ENCODE data around the gene YBX3. TPM values are rescaled to one million over a fixed set of nuclear protein-coding genes. Genes with fewer than 3 reads are reported as not detected.

Gene YBX3
- total RNA-seq, 1 experiment from 2014 or later, result 312 TPM

DNA sequence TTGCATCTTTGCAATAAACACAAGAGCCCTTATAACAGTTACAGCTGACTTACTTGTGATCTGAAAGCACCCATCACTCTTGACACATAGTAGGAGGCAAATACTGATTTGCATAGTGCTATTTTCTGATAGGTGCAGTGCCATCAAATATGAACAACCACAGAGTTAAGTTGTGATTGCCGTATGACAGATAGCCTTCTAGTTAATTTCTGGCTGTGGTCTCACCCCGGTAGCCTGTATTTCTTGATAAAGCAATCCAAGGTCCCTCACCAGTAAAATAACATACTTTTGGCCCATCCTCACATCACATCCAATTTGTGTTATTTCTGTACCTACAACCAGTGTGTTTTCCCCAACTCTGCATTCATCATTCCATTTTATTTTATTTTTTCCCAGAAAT lies 26.0 kb downstream of the YBX3 start:
- no peak for DNase-seq
- BruUV-seq (replicated peaks), result no TSS peak
- Mint-ChIP-seq H3K9me3 (ENCODE audit: low read depth, unreplicated experiment) (no peaks in the 10 kb centered on the region), H3K36me3 (ENCODE audit: insufficient read depth, unreplicated experiment) (peaks cover 75% of the 10 kb centered on the region), H3K27ac (ENCODE audit: unreplicated experiment) (no peak overlapping the region), H3K27me3 (ENCODE audit: unreplicated experiment) (no peaks in the 10 kb centered on the region), H3K4me1 (ENCODE audit: low read depth, unreplicated experiment) (no peaks in the 10 kb centered on the region), H3K4me3 (ENCODE audit: low read depth, unreplicated experiment) (no peak overlapping the region)
- TF ChIP-seq, protein P1, sequence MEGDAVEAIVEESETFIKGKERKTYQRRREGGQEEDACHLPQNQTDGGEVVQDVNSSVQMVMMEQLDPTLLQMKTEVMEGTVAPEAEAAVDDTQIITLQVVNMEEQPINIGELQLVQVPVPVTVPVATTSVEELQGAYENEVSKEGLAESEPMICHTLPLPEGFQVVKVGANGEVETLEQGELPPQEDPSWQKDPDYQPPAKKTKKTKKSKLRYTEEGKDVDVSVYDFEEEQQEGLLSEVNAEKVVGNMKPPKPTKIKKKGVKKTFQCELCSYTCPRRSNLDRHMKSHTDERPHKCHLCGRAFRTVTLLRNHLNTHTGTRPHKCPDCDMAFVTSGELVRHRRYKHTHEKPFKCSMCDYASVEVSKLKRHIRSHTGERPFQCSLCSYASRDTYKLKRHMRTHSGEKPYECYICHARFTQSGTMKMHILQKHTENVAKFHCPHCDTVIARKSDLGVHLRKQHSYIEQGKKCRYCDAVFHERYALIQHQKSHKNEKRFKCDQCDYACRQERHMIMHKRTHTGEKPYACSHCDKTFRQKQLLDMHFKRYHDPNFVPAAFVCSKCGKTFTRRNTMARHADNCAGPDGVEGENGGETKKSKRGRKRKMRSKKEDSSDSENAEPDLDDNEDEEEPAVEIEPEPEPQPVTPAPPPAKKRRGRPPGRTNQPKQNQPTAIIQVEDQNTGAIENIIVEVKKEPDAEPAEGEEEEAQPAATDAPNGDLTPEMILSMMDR (IDR thresholded peaks at IDR 0.05; ENCODE audit: unreplicated experiment), result no peak
- CTCF ChIA-PET, result no interaction called here
- intact Hi-C loops (cut with micrococcal nuclease; ENCODE audit: unreplicated experiment), result no loop called here

DNA sequence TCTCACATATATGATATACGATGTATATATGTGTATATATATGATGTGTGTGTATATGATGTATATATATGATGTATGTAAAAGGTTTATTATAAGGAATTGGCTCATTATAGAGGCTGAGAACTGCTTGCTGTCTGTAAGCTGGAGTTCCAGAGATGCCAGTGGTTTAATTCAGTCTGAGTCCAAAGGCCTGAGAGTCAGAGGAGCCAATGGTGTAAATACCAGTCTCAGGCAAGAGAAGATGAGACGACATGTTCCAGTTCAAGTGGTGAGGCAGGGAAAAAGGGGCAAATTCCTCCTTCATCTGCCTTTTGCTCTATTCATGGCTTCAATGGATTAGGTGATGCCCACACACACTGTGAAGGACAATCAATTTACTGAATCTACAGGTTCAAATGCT lies 32.2 kb downstream of the YBX3 start:
- TF ChIP-seq, protein P1 (IDR thresholded peaks at IDR 0.05; ENCODE audit: unreplicated experiment), result no peak
- H3K9me3 Mint-ChIP-seq (ENCODE audit: low read depth, unreplicated experiment), result no peaks in the 10 kb centered on the region
- intact Hi-C loops (cut with micrococcal nuclease; ENCODE audit: unreplicated experiment), result no loop called here
- no peaks in the 10 kb centered on the region for H3K4me1 Mint-ChIP-seq (ENCODE audit: low read depth, unreplicated experiment)
- DNase-seq, result no peak
- H3K36me3 Mint-ChIP-seq (ENCODE audit: insufficient read depth, unreplicated experiment), result peaks cover 22% of the 10 kb centered on the region
- no peak overlapping the region for H3K4me3 Mint-ChIP-seq (ENCODE audit: low read depth, unreplicated experiment)
- BruUV-seq (replicated peaks), result no TSS peak
- CTCF ChIA-PET, result interaction anchor here (0.6 kb wide), 1 partner anchor 20 kb away, joined by 5 read pairs; no protein-coding TSS in a partner anchor
- no peak overlapping the region for H3K27ac Mint-ChIP-seq (ENCODE audit: unreplicated experiment)
- H3K27me3 Mint-ChIP-seq (ENCODE audit: unreplicated experiment), result no peaks in the 10 kb centered on the region

DNA sequence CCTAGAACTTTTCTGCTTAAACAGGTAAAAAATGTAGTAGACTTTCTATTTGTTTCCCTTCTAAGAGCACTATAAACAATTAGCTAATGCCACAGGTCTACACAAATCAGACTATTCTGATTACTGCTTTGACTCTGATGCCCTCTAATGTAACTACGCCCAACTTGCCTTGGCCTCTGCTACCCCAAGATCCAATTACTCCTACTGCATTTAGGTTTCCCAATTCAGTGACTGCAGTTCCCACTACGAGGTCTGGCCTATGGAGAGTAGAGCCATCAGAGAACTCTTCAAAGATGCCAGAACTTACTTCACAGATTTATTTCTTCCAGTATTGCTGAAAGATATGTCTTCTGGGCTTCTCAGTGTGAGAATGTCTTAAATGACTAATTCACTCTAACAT lies 34.0 kb downstream of the YBX3 start:
- H3K36me3 Mint-ChIP-seq (ENCODE audit: insufficient read depth, unreplicated experiment), result peaks cover 11% of the 10 kb centered on the region
- H3K27ac Mint-ChIP-seq (ENCODE audit: unreplicated experiment), result no peak overlapping the region
- no peak for DNase-seq
- no peaks in the 10 kb centered on the region for H3K9me3 Mint-ChIP-seq (ENCODE audit: low read depth, unreplicated experiment)
- intact Hi-C loops (cut with micrococcal nuclease; ENCODE audit: unreplicated experiment), result no loop called here
- H3K4me3 Mint-ChIP-seq (ENCODE audit: low read depth, unreplicated experiment), result no peak overlapping the region
- H3K4me1 Mint-ChIP-seq (ENCODE audit: low read depth, unreplicated experiment), result no peaks in the 10 kb centered on the region
- BruUV-seq (replicated peaks), result no TSS peak
- CTCF ChIA-PET, result no interaction called here
- no peaks in the 10 kb centered on the region for H3K27me3 Mint-ChIP-seq (ENCODE audit: unreplicated experiment)
- TF ChIP-seq, protein P1 (IDR thresholded peaks at IDR 0.05; ENCODE audit: unreplicated experiment), result no peak

DNA sequence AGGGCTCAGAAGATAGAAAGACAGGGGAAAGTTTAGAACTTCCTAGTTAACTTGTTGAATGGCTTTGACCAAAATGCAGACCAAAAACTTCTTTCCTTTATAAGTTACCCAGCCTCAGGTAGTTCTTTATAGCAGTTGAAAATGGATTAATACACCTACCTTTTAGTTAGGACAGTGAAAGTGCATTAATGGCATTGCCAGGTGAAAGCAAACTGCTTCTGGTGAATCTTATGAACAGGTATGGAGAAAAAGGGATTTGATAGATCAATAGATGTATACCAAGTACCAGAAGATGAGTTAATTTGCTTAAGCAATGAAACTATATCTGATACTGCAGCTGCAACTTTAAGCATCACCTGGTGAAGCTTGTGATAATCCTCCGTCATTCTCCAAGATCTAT lies 35.1 kb downstream of the YBX3 start:
- no TSS peak for BruUV-seq (replicated peaks)
- no peak overlapping the region for H3K4me3 Mint-ChIP-seq (ENCODE audit: low read depth, unreplicated experiment)
- intact Hi-C loops (cut with micrococcal nuclease; ENCODE audit: unreplicated experiment), result no loop called here
- DNase-seq, result no peak
- H3K9me3 Mint-ChIP-seq (ENCODE audit: low read depth, unreplicated experiment), result no peaks in the 10 kb centered on the region
- CTCF ChIA-PET, result no interaction called here
- TF ChIP-seq, protein P1 (IDR thresholded peaks at IDR 0.05; ENCODE audit: unreplicated experiment), result no peak
- no peaks in the 10 kb centered on the region for H3K27me3 Mint-ChIP-seq (ENCODE audit: unreplicated experiment)
- H3K27ac Mint-ChIP-seq (ENCODE audit: unreplicated experiment), result no peak overlapping the region
- peaks cover 2% of the 10 kb centered on the region for H3K36me3 Mint-ChIP-seq (ENCODE audit: insufficient read depth, unreplicated experiment)
- no peaks in the 10 kb centered on the region for H3K4me1 Mint-ChIP-seq (ENCODE audit: low read depth, unreplicated experiment)

All from Calu3 (cell line).